ENCODE measurements around the gene C6orf89.

DNA sequence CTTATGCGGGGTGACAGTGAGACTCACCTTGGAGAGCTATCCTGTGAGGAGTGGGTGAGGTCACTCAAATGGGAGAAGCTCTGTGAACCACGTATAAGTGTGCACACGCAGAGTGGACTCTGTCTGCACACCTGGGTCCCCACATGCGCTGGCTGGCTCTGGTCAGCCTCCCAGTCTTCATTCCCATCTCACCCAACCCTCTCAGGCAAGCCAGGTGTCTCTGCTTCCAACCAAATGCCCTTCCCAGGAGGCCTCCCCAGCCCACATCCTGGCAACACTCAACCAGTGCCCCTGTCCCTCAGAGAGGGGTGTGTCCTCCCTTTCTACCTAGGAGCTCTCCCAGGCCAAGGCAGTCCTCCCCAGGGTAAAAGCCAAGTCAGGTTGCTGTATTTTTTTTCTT lies 60.8 kb downstream of the C6orf89 start:
- TF ChIP-seq, protein P1, sequence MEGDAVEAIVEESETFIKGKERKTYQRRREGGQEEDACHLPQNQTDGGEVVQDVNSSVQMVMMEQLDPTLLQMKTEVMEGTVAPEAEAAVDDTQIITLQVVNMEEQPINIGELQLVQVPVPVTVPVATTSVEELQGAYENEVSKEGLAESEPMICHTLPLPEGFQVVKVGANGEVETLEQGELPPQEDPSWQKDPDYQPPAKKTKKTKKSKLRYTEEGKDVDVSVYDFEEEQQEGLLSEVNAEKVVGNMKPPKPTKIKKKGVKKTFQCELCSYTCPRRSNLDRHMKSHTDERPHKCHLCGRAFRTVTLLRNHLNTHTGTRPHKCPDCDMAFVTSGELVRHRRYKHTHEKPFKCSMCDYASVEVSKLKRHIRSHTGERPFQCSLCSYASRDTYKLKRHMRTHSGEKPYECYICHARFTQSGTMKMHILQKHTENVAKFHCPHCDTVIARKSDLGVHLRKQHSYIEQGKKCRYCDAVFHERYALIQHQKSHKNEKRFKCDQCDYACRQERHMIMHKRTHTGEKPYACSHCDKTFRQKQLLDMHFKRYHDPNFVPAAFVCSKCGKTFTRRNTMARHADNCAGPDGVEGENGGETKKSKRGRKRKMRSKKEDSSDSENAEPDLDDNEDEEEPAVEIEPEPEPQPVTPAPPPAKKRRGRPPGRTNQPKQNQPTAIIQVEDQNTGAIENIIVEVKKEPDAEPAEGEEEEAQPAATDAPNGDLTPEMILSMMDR (IDR thresholded peaks at IDR 0.05), result no peak
- no peak for TF ChIP-seq POLR2A (IDR thresholded peaks at IDR 0.05)

Measured in esophagus squamous epithelium (tissue), 4 donors.